H1 (cell line): ENCODE data around the gene CD164L2. TPM values are rescaled to one million over a fixed set of nuclear protein-coding genes. Genes with fewer than 3 reads are reported as not detected.
A peak's percentile ranks its signal among the peaks of the same experiment; 100 is the strongest.

Source experiments
- BRCA1 ChIP-seq: IDR thresholded peaks from 2 replicates; pipeline ENCODE4 v1.6.1; 2012; ENCODE audit warnings: low read depth, low read length, improper control_type of control experiment
- CHD7 ChIP-seq: fragments of 300-600 bp; sonication (generic); IDR thresholded peaks from 2 replicates; pipeline ENCODE4 v1.7.1; 2012; ENCODE audit warnings: low read length, moderate library complexity, mild to moderate bottlenecking, inconsistent platforms; ENCODE audit not compliant: insufficient replicate concordance
- HDAC2 ChIP-seq, 2 experiments: fragments of 300-600 bp in 1 of 2; sonication (generic) in 1 of 2; IDR thresholded peaks; 2 replicates each; pipeline ENCODE4 v1.6.1; 2011 to 2012; ENCODE audit warnings: low read depth in 2 of 2, low read length in 2 of 2, mild to moderate bottlenecking in 2 of 2, moderate library complexity in 2 of 2, borderline replicate concordance in 1 of 2, inconsistent platforms in 1 of 2
- KDM1A ChIP-seq: fragments of 200-600, 300-600 bp; sonication (generic); IDR thresholded peaks from 2 replicates; pipeline ENCODE4 v1.7.1; 2016; ENCODE audit warnings: mild to moderate bottlenecking, low read length, borderline replicate concordance
- KDM5A ChIP-seq: fragments of 200-600 bp; IDR thresholded peaks from 2 replicates; pipeline ENCODE4 v1.7.1; 2012; ENCODE audit warnings: mild to moderate bottlenecking, low read length, inconsistent platforms, mixed read lengths
- POLR2A ChIP-seq, 2 experiments: IDR thresholded peaks; 1 replicate in 1 of 2; 2 replicates in 1 of 2; pipeline ENCODE4 v1.6.1; 2011; ENCODE audit warnings: low read depth in 2 of 2, low read length in 2 of 2, mild to moderate bottlenecking in 2 of 2; ENCODE audit errors: control extremely low read depth in 1 of 2
- POLR2AphosphoS5 ChIP-seq: IDR thresholded peaks from 2 replicates; pipeline ENCODE4 v1.6.1; 2011; ENCODE audit warnings: low read depth, low read length
- SP1 ChIP-seq: IDR thresholded peaks from 2 replicates; pipeline ENCODE4 v1.6.1; 2011; ENCODE audit warnings: low read depth, low read length
- polyA plus RNA-seq, 7 experiments: library from polyadenylated mRNA; depleted of rRNA in 3 of 7; stranded (reverse) in 5 of 7; unstranded in 2 of 7; fragments of >200 nt in 5 of 7; fragments of 200-250 nt in 2 of 7; gene quantifications; 1 replicate in 5 of 7; 2 replicates in 1 of 7; 4 replicates in 1 of 7; pipeline versions ENCODE4 v1.2.1 to v1.2.3, GENCODE V29; 2011 to 2013; ENCODE audit warnings: missing spikeins in 2 of 7, mixed read lengths in 2 of 7
- total RNA-seq: library from RNA; stranded (reverse); fragmentation: NEBNext Ultra II Directional; extraction: Animal tissue kit (Norgen Biotek cat#: 25700); gene quantifications from 2 replicates; pipeline ENCODE4 v1.2.1, GENCODE V29; 2021

CD164L2 gene
- total and polyA plus RNA-seq, 2 of the 8 experiments (the other 6 are each of a cell fraction or from before 2014, with no cell fraction given) = 3.3 TPM

GRCh38 chr1:27351541-27352107 is 31.5 kb downstream of the CD164L2 start (continued):
- no peak for TF ChIP-seq CHD7
- peak; percentile 32; the same call in 1 of the 2 replicates for TF ChIP-seq SP1
- TF ChIP-seq KDM5A = no peak
- no peak for TF ChIP-seq KDM1A
- no peak for TF ChIP-seq POLR2A (IDR thresholded peaks at IDR 0.05; ENCODE audit: control extremely low read depth in 1 of 2, low read depth in 2 of 2, low read length in 2 of 2)
- TF ChIP-seq POLR2AphosphoS5 = no peak
- TF ChIP-seq HDAC2 (IDR thresholded peaks at IDR 0.05; ENCODE audit: borderline replicate concordance in 1 of 2, low read depth in 2 of 2, low read length in 2 of 2) = 0 out of 4 replicates have a peak, but pooled peaks of 1 of the 2 experiments have one; percentile 18
- no peak for TF ChIP-seq BRCA1
